GM12874 (cell line): Measurements from ENCODE around the gene PDE1C.

ENCODE experiments used
- TF ChIP-seq, protein P1 (sequence below): IDR thresholded peaks from 2 replicates; pipeline ENCODE4 v1.5.1; 2011; ENCODE audit warnings: low read depth, mild to moderate bottlenecking, control low read depth, low read length, moderate library complexity; ENCODE audit not compliant: insufficient read depth

Gene PDE1C

DNA sequence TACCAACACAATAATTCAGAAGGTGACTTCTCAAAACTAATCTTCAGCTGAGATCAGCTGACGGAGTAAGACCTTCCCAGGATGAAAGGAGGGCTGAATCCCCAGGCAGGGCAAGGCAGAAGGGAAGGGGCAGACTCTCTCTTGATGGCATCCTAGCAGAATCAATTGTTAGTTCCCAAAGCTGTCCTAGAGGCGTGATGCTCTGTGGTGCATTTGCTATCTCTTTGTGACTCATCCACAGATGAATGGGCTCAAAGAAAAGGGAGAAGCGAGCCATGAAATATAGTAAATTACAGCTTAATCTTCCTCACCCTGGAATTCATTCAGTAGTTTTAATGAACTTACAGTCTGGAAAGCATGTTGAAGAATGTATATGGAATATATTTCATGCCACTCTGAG is 37.2 kb downstream of the PDE1C start:
- TF ChIP-seq, protein P1, sequence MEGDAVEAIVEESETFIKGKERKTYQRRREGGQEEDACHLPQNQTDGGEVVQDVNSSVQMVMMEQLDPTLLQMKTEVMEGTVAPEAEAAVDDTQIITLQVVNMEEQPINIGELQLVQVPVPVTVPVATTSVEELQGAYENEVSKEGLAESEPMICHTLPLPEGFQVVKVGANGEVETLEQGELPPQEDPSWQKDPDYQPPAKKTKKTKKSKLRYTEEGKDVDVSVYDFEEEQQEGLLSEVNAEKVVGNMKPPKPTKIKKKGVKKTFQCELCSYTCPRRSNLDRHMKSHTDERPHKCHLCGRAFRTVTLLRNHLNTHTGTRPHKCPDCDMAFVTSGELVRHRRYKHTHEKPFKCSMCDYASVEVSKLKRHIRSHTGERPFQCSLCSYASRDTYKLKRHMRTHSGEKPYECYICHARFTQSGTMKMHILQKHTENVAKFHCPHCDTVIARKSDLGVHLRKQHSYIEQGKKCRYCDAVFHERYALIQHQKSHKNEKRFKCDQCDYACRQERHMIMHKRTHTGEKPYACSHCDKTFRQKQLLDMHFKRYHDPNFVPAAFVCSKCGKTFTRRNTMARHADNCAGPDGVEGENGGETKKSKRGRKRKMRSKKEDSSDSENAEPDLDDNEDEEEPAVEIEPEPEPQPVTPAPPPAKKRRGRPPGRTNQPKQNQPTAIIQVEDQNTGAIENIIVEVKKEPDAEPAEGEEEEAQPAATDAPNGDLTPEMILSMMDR: no peak

DNA sequence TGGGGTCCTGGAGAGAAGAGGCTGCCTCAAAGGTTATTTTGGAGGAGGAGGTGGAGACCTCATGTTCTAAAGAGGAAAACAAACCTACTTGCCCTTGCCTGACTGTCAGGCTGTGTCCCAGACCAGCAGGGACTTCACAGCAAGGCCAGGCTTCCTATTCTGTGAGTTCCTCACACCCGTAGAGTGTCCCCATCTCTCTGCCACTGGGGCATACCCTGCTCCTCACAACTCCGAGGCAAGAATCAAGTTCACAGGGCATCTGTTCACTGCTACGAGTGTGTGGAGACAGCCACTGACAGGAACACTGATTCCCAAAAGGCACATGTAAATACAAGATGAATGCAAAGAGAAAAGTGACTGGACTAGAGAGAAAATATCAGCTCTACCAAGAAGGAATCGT is 38.0 kb downstream of the PDE1C start:
- TF ChIP-seq, protein P1: no peak

DNA sequence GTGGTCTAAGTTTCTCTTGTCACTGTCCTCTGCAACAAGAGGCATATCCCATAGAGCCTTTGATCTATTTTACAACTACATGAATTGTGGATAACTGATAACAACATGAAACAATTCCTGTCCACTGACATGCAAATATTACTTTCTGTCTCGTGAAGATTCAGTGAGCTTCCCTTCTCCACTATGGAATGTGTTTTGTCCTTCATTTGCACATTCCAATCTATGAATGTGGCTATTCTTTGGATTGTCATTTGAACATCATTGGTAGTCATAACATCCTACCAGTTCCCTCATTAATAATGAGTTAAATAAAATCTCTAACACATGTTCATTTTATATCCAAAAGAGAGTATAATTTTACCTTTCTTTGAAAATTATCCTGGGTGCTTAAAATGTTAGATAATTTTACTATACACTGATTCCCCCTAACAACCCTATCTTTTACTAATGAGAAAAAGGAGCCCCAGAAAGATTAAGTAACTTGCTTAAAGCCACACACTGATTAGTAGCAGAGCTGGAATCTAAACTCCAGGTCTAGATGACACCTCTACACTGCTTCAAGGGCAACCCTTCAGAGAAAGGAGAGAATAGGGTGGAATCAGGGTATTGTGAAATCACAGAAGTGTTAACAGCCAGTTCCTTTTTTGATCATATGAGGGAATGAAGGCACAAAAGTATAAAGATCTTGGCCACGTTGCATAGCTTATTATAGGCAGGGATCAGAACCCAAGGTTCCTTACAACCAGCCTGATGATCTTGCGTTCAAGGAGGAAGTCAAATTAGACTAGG is 39.1 kb downstream of the PDE1C start:
- TF ChIP-seq, protein P1: no peak

DNA sequence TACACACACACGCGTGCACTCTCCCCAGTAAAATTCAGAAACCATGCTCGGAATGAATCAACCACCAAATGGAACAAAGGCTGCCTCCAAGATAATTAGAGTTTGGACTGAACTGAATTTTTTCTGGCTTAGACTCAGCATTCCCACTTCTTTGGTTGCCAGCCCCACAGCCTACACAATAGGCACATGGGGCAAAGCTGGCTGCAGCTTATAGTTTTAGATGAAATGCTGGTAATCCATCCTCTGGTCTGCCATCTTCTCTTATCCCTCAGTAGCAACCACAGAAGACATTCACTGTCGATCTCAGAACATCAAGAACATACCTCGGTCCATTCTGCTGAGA is 44.2 kb downstream of the PDE1C start:
- TF ChIP-seq, protein P1: no peak

DNA sequence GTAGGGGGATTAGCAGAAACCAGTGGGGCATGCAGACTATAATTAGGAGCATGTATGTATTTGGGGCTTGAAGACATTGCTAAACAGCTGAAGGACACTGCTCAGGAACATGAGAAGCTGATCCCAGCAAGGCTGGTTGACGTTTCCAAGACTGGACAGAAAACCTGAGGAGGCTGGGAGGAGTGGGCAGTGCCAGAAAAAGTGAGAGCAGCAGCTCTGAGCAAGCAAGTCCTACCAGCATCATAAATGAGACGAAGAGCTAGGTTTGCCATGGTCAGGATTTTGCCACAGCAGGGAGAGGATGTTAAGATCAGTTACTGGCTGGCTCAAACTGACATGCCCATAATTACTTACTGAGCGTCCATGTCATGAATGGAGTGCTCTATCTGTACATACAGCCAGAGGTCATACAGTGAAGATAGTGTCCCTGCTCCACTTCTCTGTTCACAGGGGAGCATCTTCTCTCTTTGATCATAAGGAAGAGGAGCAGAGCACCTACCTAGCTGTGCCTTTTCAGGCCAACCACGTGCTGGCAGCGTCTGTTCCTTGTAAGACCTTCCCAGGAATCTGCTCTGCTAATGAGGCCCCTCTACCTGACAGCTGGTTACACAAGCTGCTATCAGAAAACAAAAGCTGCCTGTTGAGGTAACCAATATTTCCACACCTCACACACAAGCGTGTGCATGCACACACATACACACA is 44.7 kb downstream of the PDE1C start:
- TF ChIP-seq, protein P1: no peak

DNA sequence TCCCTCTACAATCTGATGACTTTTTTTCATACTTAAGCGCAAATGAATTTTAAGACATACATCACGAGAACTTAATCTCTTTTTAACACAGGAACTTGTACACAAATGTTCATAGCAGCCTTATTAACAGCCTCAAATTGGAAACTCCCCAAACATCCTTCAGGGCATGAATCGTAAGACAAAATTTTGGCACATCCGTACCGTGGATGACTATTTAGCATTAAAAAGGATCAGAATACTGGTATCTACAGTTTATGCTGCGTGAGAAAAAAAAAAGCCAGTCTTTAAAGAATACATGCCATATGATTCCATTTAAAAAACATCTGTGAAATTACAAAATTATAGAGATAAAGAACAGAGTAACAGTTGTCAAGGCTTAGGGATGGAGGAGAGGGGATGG is 46.8 kb downstream of the PDE1C start:
- TF ChIP-seq, protein P1: no peak

DNA sequence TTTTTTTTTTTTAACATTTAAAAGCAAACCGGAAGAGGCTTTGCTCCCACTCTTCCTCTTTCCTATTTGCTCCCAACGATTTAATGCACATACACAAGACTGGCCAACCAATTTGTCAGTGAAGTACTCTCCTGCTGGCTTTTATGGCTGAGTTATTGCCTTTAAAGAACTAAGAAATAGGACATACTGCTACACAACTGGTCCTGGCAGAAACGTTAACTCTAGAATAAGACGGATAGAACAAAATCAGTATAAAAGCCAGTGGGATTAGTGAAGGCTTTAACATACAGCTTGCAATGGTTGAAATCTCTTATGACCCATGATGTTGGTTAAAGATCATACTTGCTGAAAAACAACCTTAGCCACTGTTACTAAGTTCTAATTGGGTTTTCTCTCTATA is 47.2 kb downstream of the PDE1C start:
- TF ChIP-seq, protein P1: no peak
